Measurements from ENCODE around the gene HIPK2. TPM values are rescaled to one million over a fixed set of nuclear protein-coding genes. Genes with fewer than 3 reads are reported as not detected.
A peak's percentile ranks its signal among the peaks of the same experiment; 100 is the strongest.

The HIPK2 gene
- total RNA-seq, 1 donor from 2014 or later = 23.0 TPM

GRCh38 chr7:139683137-139683921 lies 94.5 kb downstream of the HIPK2 start:
- Mint-ChIP-seq H3K4me3 (no peak overlapping the region), H3K4me1 (peaks cover 29% of the 10 kb centered on the region), H3K9me3 (peaks cover 11% of the 10 kb centered on the region), H3K27me3 (no peaks in the 10 kb centered on the region), H3K27ac (peak overlapping the region; percentile 68), H3K36me3 (ENCODE audit: low read depth) (peaks cover 14% of the 10 kb centered on the region)
- ChIA-PET POLR2A (interaction anchor here (0.6 to 0.7 kb wide), 2 partner anchors 9 to 11 kb away, joined by 3 to 4 read pairs; no protein-coding TSS in a partner anchor), CTCF (no interaction called here)
- DNase-seq (no peak), ATAC-seq (ENCODE audit: low read depth) (peak; percentile 26)
- TF ChIP-seq CTCF (IDR thresholded peaks at IDR 0.05) = no peak
- intact Hi-C loops (cut with micrococcal nuclease) = no loop called here

- intact Hi-C loops (cut with micrococcal nuclease) = no loop called here
These were observed 95.4 kb downstream of the HIPK2 start for GRCh38 chr7:139682136-139683013.

GRCh38 chr7:139681812-139682135 lies 96.0 kb downstream of the HIPK2 start:
- ChIA-PET CTCF (no interaction called here), POLR2A (no interaction called here)
- H3K4me3 Mint-ChIP-seq = no peak overlapping the region

More at GRCh38 chr7:139682136-139683013, 95.4 kb downstream of the HIPK2 start:
- ChIA-PET POLR2A (interaction anchor here (0.7 kb wide), 1 partner anchor 8 kb away, joined by 4 read pairs; no protein-coding TSS in a partner anchor), CTCF (no interaction called here)
- Mint-ChIP-seq H3K27me3 (no peaks in the 10 kb centered on the region), H3K9me3 (peaks cover 11% of the 10 kb centered on the region), H3K36me3 (ENCODE audit: low read depth) (peaks cover 11% of the 10 kb centered on the region), H3K4me1 (peaks cover 33% of the 10 kb centered on the region), H3K27ac (peak overlapping the region; percentile 24), H3K4me3 (no peak overlapping the region)
- DNase-seq (no peak), ATAC-seq (ENCODE audit: low read depth) (peak; percentile 45)
- TF ChIP-seq CTCF (IDR thresholded peaks at IDR 0.05) = no peak

GRCh38 chr7:139681463-139681755 lies 96.4 kb downstream of the HIPK2 start:
- TF ChIP-seq CTCF (IDR thresholded peaks at IDR 0.05) = no peak
- H3K9me3 Mint-ChIP-seq = peaks cover 6% of the 10 kb centered on the region
- POLR2A ChIA-PET = no interaction called here
- CTCF ChIA-PET = no interaction called here
- DNase-seq = no peak
- H3K27me3 Mint-ChIP-seq = no peaks in the 10 kb centered on the region
- no peak overlapping the region for H3K4me3 Mint-ChIP-seq
- ATAC-seq (ENCODE audit: low read depth) = no peak
- H3K4me1 Mint-ChIP-seq = peaks cover 33% of the 10 kb centered on the region
- intact Hi-C loops (cut with micrococcal nuclease) = no loop called here
- H3K36me3 Mint-ChIP-seq (ENCODE audit: low read depth) = peaks cover 10% of the 10 kb centered on the region
- H3K27ac Mint-ChIP-seq = no peak overlapping the region

More at GRCh38 chr7:139681812-139682135, 96.0 kb downstream of the HIPK2 start:
- DNase-seq (no peak), ATAC-seq (ENCODE audit: low read depth) (no peak)
- H3K27me3 Mint-ChIP-seq = no peaks in the 10 kb centered on the region
- H3K4me1 Mint-ChIP-seq = peaks cover 33% of the 10 kb centered on the region
- no peak for TF ChIP-seq CTCF (IDR thresholded peaks at IDR 0.05)
- H3K27ac Mint-ChIP-seq = no peak overlapping the region
- H3K9me3 Mint-ChIP-seq = peaks cover 10% of the 10 kb centered on the region
- H3K36me3 Mint-ChIP-seq (ENCODE audit: low read depth) = peaks cover 10% of the 10 kb centered on the region
- intact Hi-C loops (cut with micrococcal nuclease) = no loop called here

Measured in activated B cell treated with CpG ODN at 0.5 μM for 24 hours (primary cell).